ENCODE data around the gene DAP. TPM values are rescaled to one million over a fixed set of nuclear protein-coding genes. Genes with fewer than 3 reads are reported as not detected.

DAP gene
- polyA plus RNA-seq, 1 donor (not counting 4 experiments of a cell fraction or from before 2014, with no cell fraction given), result 30.4 TPM

DNA sequence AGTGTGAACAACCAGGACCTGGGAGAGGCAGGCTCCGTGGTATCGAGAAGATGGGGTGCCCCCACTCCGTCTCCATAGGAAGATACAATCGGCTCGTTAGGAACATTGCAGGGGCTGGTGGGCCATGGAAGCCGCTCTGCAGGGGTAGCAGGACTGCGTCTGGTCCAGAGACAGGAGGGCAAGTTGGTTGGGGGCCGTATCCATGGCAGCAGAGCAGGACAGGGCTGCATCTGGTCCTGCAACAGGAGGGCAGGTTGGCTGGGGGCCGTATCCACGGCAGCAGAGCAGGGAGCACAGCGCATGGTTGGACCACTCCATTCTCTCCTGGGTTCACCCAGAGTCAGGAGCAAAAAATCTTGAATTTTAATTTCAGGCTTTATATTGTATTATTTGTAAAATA, 99.0 kb downstream of the DAP start:
- H3K4me1 ChIP-seq (ENCODE audit: control insufficient read depth, extremely low read depth, insufficient read depth, low read length), result no peaks in the 10 kb centered on the region
- FAIRE-seq (no peak), DNase-seq (ENCODE audit: low read depth, low spot score) (no peak)
- H3K79me2 ChIP-seq (ENCODE audit: control insufficient read depth, insufficient read depth, low read length), result no peaks in the 10 kb centered on the region
- dilution Hi-C loops (cut with MboI; ENCODE audit: extremely low pct_ligation_motif_present, low sequenced_read_pairs), result no loop called here
- no peaks in the 10 kb centered on the region for H3K36me3 ChIP-seq (ENCODE audit: control insufficient read depth in 2 of 2, extremely low read depth in 1 of 2, insufficient read depth in 2 of 2, low read length in 2 of 2)
- no peak overlapping the region for H3K9ac ChIP-seq (ENCODE audit: control insufficient read depth, extremely low read depth, insufficient read depth, low read length)
- no peaks in the 10 kb centered on the region for H4K20me1 ChIP-seq (ENCODE audit: control insufficient read depth, extremely low read depth, insufficient read depth, low read length)
- no peak overlapping the region for H3K27ac ChIP-seq (ENCODE audit: control insufficient read depth, insufficient read depth, low read length)
- no peak overlapping the region for H3K4me3 ChIP-seq (ENCODE audit: control insufficient read depth in 2 of 3, extremely low read depth in 1 of 3, insufficient read depth in 2 of 3, low read depth in 1 of 3, low read length in 3 of 3)
- no peaks in the 10 kb centered on the region for H3K9me1 ChIP-seq (ENCODE audit: control insufficient read depth, extremely low read depth, insufficient read depth, low read length)
- H3K4me2 ChIP-seq (ENCODE audit: control insufficient read depth, extremely low read depth, insufficient read depth, low read depth, low read length), result no peak overlapping the region
- TF ChIP-seq EZH2 (IDR thresholded peaks at IDR 0.05; ENCODE audit: low read length), result no peak
- TF ChIP-seq, protein P1, sequence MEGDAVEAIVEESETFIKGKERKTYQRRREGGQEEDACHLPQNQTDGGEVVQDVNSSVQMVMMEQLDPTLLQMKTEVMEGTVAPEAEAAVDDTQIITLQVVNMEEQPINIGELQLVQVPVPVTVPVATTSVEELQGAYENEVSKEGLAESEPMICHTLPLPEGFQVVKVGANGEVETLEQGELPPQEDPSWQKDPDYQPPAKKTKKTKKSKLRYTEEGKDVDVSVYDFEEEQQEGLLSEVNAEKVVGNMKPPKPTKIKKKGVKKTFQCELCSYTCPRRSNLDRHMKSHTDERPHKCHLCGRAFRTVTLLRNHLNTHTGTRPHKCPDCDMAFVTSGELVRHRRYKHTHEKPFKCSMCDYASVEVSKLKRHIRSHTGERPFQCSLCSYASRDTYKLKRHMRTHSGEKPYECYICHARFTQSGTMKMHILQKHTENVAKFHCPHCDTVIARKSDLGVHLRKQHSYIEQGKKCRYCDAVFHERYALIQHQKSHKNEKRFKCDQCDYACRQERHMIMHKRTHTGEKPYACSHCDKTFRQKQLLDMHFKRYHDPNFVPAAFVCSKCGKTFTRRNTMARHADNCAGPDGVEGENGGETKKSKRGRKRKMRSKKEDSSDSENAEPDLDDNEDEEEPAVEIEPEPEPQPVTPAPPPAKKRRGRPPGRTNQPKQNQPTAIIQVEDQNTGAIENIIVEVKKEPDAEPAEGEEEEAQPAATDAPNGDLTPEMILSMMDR (optimal IDR thresholded peaks at IDR 0.05 in 1 of 3, IDR thresholded peaks at IDR 0.05 in 1 of 3, conservative IDR thresholded peaks at IDR 0.05 in 1 of 3; ENCODE audit: extremely low read depth in 1 of 3, insufficient read depth in 2 of 3, low read length in 3 of 3), result no peak
- H3K27me3 ChIP-seq (ENCODE audit: control insufficient read depth, extremely low read depth, insufficient read depth, low read length), result no peaks in the 10 kb centered on the region
- no peak overlapping the region for H2AFZ ChIP-seq (ENCODE audit: control insufficient read depth, low read length)
- no peaks in the 10 kb centered on the region for H3K9me3 ChIP-seq (ENCODE audit: control insufficient read depth, low read depth, low read length)

GRCh38 chr5:10661401-10661800, 99.6 kb downstream of the DAP start:
- Histone ChIP-seq H3K36me3 (ENCODE audit: control insufficient read depth in 2 of 2, extremely low read depth in 1 of 2, insufficient read depth in 2 of 2, low read length in 2 of 2) (no peaks in the 10 kb centered on the region), H3K27ac (ENCODE audit: control insufficient read depth, insufficient read depth, low read length) (no peak overlapping the region), H3K79me2 (ENCODE audit: control insufficient read depth, insufficient read depth, low read length) (no peaks in the 10 kb centered on the region), H3K9me3 (ENCODE audit: control insufficient read depth, low read depth, low read length) (no peaks in the 10 kb centered on the region), H3K9me1 (ENCODE audit: control insufficient read depth, extremely low read depth, insufficient read depth, low read length) (no peaks in the 10 kb centered on the region), H3K4me3 (ENCODE audit: control insufficient read depth in 2 of 3, extremely low read depth in 1 of 3, insufficient read depth in 2 of 3, low read depth in 1 of 3, low read length in 3 of 3) (no peak overlapping the region), H3K27me3 (ENCODE audit: control insufficient read depth, extremely low read depth, insufficient read depth, low read length) (no peaks in the 10 kb centered on the region), H4K20me1 (ENCODE audit: control insufficient read depth, extremely low read depth, insufficient read depth, low read length) (no peaks in the 10 kb centered on the region), H3K4me2 (ENCODE audit: control insufficient read depth, extremely low read depth, insufficient read depth, low read depth, low read length) (no peak overlapping the region), H3K4me1 (ENCODE audit: control insufficient read depth, extremely low read depth, insufficient read depth, low read length) (no peaks in the 10 kb centered on the region), H2AFZ (ENCODE audit: control insufficient read depth, low read length) (no peak overlapping the region), H3K9ac (ENCODE audit: control insufficient read depth, extremely low read depth, insufficient read depth, low read length) (no peak overlapping the region)
- dilution Hi-C loops (cut with MboI; ENCODE audit: extremely low pct_ligation_motif_present, low sequenced_read_pairs), result no loop called here
- no peak for FAIRE-seq
- DNase-seq (ENCODE audit: low read depth, low spot score), result no peak
- TF ChIP-seq, protein P1 (optimal IDR thresholded peaks at IDR 0.05 in 1 of 3, IDR thresholded peaks at IDR 0.05 in 1 of 3, conservative IDR thresholded peaks at IDR 0.05 in 1 of 3; ENCODE audit: extremely low read depth in 1 of 3, insufficient read depth in 2 of 3, low read length in 3 of 3), result no peak
- no peak for TF ChIP-seq EZH2 (IDR thresholded peaks at IDR 0.05; ENCODE audit: low read length)

Measured in keratinocyte (primary cell).